ENCODE data around the gene ZFP69B. TPM values are rescaled to one million over a fixed set of nuclear protein-coding genes. Genes with fewer than 3 reads are reported as not detected.

The ZFP69B gene
- total and polyA plus RNA-seq, 2 of the 8 experiments (the other 6 are each of a cell fraction or from before 2014, with no cell fraction given): 1.7 to 8.2 TPM

- Histone ChIP-seq H3K27me3 (replicated peaks in 1 of 4; ENCODE audit: control insufficient read depth in 3 of 4, extremely low read depth in 1 of 4, insufficient read depth in 3 of 4, low read length in 3 of 4) (peaks cover 0 to 12% (median 9%) of the 10 kb centered on the region in 4 experiments; a peak in 6 of 7 replicates), H2AFZ (ENCODE audit: low read length) (peak overlapping the region; percentile 98), H2BK5ac (ENCODE audit: low read depth, low read length) (no peak overlapping the region), H3K4me2 (ENCODE audit: insufficient read depth in 1 of 2, low read depth in 2 of 2, low read length in 2 of 2) (peak overlapping the region; percentile 92 to 95), H3K9ac (replicated peaks in 1 of 4; ENCODE audit: extremely low read depth in 1 of 4, low read depth in 3 of 4, low read length in 3 of 4) (no peak overlapping the region), H4K91ac (replicated peaks; ENCODE audit: insufficient read length, low read length) (peak overlapping the region; percentile 61), H3K4ac (replicated peaks; ENCODE audit: insufficient read length, low read depth, low read length) (no peak overlapping the region), H3K23ac (ENCODE audit: insufficient read length) (no peak overlapping the region), H2BK120ac (replicated peaks; ENCODE audit: low read depth, low read length) (no peak overlapping the region), H2BK12ac (ENCODE audit: low read depth, low read length) (no peak overlapping the region), H3K18ac (ENCODE audit: extremely low read depth, low read length) (peak overlapping the region; percentile 15; the same call in 1 of the 2 replicates), H3K79me2 (ENCODE audit: control insufficient read depth in 1 of 2, insufficient read depth in 2 of 2, low read length in 2 of 2) (no peaks in the 10 kb centered on the region), H3K36me3 (ENCODE audit: control insufficient read depth in 2 of 4, insufficient read depth in 4 of 4, low read length in 3 of 4) (no peaks in the 10 kb centered on the region), H3K4me1 (replicated peaks in 1 of 4; ENCODE audit: control insufficient read depth in 3 of 4, insufficient read depth in 4 of 4, low read length in 3 of 4) (0 out of 7 replicates have a peak, but pooled peaks cover 0 to 2% (median under 1%) of the 10 kb centered on the region in 4 experiments), H3K4me3 (ENCODE audit: extremely low read depth in 1 of 4, insufficient read depth in 2 of 4, low read depth in 3 of 4, low read length in 4 of 4) (peak overlapping the region; percentile 69 to 76 (median 72)), H3K27ac (ENCODE audit: low read depth, low read length) (no peak overlapping the region), H2BK20ac (ENCODE audit: low read length) (no peak overlapping the region), H3K9me3 (ENCODE audit: insufficient read depth in 2 of 2, low read depth in 1 of 2, low read length in 1 of 2) (0 out of 4 replicates have a peak, but pooled peaks cover 0 to 8% of the 10 kb centered on the region in 2 experiments), H2AK5ac (ENCODE audit: low read depth, low read length) (no peak overlapping the region), H3K23me2 (ENCODE audit: low read depth, low read length) (peaks cover 7% of the 10 kb centered on the region; the same call in 1 of the 2 replicates), H4K5ac (ENCODE audit: insufficient read length, low read depth, low read length) (peak overlapping the region; percentile 8), H3K56ac (replicated peaks; ENCODE audit: insufficient read length, low read depth, low read length) (no peak overlapping the region), H3K14ac (ENCODE audit: insufficient read length) (no peak overlapping the region), H4K20me1 (replicated peaks in 1 of 2; ENCODE audit: control insufficient read depth in 1 of 2, insufficient read depth in 2 of 2, low read length in 2 of 2) (peaks cover 0 to 2% of the 10 kb centered on the region in 2 experiments), H4K8ac (ENCODE audit: extremely low read depth, insufficient read depth, low read length) (peak overlapping the region; percentile 90; the same call in 1 of the 2 replicates), H3K79me1 (ENCODE audit: low read depth, low read length) (no peaks in the 10 kb centered on the region; the same call in 1 of the 2 replicates), H2BK15ac (ENCODE audit: low read length) (no peak overlapping the region)
- DNase-seq (ENCODE audit: low read depth in 1 of 2, low spot score in 2 of 2) (no peak), FAIRE-seq (no peak)
- CTCF ChIA-PET (ENCODE audit: partially characterized antibody): no interaction called here
- 52% methylated on average over 6 of the region's 6 CpGs; no CpG with 5 or more reads in 1 of the 2 experiments for WGBS, 2 experiments (ENCODE audit: extremely low coverage in 1 of 2, insufficient coverage in 1 of 2, insufficient read length in 1 of 2, insufficient replicate concordance in 2 of 2, low coverage in 1 of 2, low lambda C conversion rate in 2 of 2, missing lambda C conversion rate in 1 of 2)
- POLR2A ChIA-PET (ENCODE audit: partially characterized antibody): interaction anchor here (1.0 to 1.8 kb wide), 3 partner anchors 12 to 31 kb away, joined by 3 to 6 read pairs (median 6); partner anchors contain the start of genes ZFP69 and ZNF684
- TF ChIP-seq SP4 (IDR thresholded peaks at IDR 0.05; ENCODE audit: low read length): no peak
These were observed 57.7 kb downstream of the ZFP69B start for GRCh38 chr1:40507973-40508372.
